HepG2 (cell line): ENCODE data around the gene ATG7. TPM values are rescaled to one million over a fixed set of nuclear protein-coding genes. Genes with fewer than 3 reads are reported as not detected.
A peak's percentile ranks its signal among the peaks of the same experiment; 100 is the strongest.

Experiments used
- CEBPB ChIP-seq: IDR thresholded peaks from 2 replicates; pipeline ENCODE4 v1.6.1; 2011; ENCODE audit warnings: low read depth, low read length, improper control_type of control experiment, borderline replicate concordance
- FOXM1 ChIP-seq: sonication (generic); formaldehyde crosslinking; IDR thresholded peaks from 2 replicates; pipeline ENCODE4 v1.5.0; 2020; ENCODE audit warnings: missing genetic modification reagents
- GABPB1 ChIP-seq: IDR thresholded peaks from 2 replicates; pipeline ENCODE4 v1.6.1; 2016; ENCODE audit warnings: mild to moderate bottlenecking, missing genetic modification reagents, moderate library complexity, missing compliant biosample characterization
- RAD51 ChIP-seq: fragments of 450-650 bp; IDR thresholded peaks from 2 replicates; pipeline ENCODE4 v1.6.1; 2016; ENCODE audit warnings: borderline replicate concordance
- SALL2 ChIP-seq: sonication (generic); formaldehyde crosslinking; IDR thresholded peaks from 2 replicates; pipeline ENCODE4 v1.8.1; 2023; ENCODE audit warnings: mild to moderate bottlenecking, missing genetic modification reagents, inconsistent platforms
- SIN3B ChIP-seq: fragments of 150-350 bp; IDR thresholded peaks from 2 replicates; pipeline ENCODE4 v1.6.1; 2014; ENCODE audit warnings: low read length
- SOX5 ChIP-seq: IDR thresholded peaks from 2 replicates; pipeline ENCODE4 v1.6.1; 2016; ENCODE audit warnings: borderline replicate concordance
- TBP ChIP-seq: sonication (generic); formaldehyde crosslinking; IDR thresholded peaks from 2 replicates; pipeline ENCODE4 v1.5.0; 2020; ENCODE audit warnings: missing genetic modification reagents
- ZBTB7B ChIP-seq: sonication (generic); formaldehyde crosslinking; IDR thresholded peaks from 2 replicates; pipeline ENCODE4 v1.4.0; 2020; ENCODE audit warnings: missing genetic modification reagents
- ZNF232 ChIP-seq: sonication (generic); formaldehyde crosslinking; IDR thresholded peaks from 2 replicates; pipeline ENCODE4 v1.4.0; 2020; ENCODE audit warnings: missing genetic modification reagents, borderline replicate concordance
- ZNF333 ChIP-seq: sonication (generic); formaldehyde crosslinking; IDR thresholded peaks from 2 replicates; pipeline ENCODE4 v1.4.0; 2020; ENCODE audit warnings: mild to moderate bottlenecking, missing genetic modification reagents, borderline replicate concordance
- ZNF343 ChIP-seq: sonication (generic); formaldehyde crosslinking; IDR thresholded peaks from 2 replicates; pipeline ENCODE4 v1.4.0; 2020; ENCODE audit warnings: mild to moderate bottlenecking, missing genetic modification reagents
- ZNF83 ChIP-seq: sonication (generic); formaldehyde crosslinking; IDR thresholded peaks from 2 replicates; pipeline ENCODE4 v1.4.0; 2020; ENCODE audit warnings: missing genetic modification reagents, mild to moderate bottlenecking, borderline replicate concordance
- ZSCAN22 ChIP-seq: sonication (generic); formaldehyde crosslinking; IDR thresholded peaks from 2 replicates; pipeline ENCODE4 v1.4.0; 2020; ENCODE audit warnings: mild to moderate bottlenecking, missing genetic modification reagents
- polyA plus RNA-seq, 8 experiments: library from polyadenylated mRNA; depleted of rRNA in 3 of 8; stranded (reverse) in 7 of 8; unstranded in 1 of 8; fragments of >200 nt; fragmentation: Illumina TruSeq in 4 of 8; extraction: Trizol in 4 of 8; gene quantifications; 2 replicates each; pipeline versions ENCODE4 v1.2.1 to v1.2.3, GENCODE V29; 2011 to 2016; ENCODE audit warnings: low read depth in 4 of 8, missing spikeins in 1 of 8, mixed read lengths in 1 of 8; ENCODE audit not compliant: insufficient read depth in 1 of 8
- total RNA-seq, 5 experiments: library from RNA; depleted of rRNA; stranded (reverse); fragments of >200 nt; fragmentation: Illumina TruSeq; extraction: Trizol; gene quantifications; 2 replicates each; pipeline ENCODE4 v1.2.3, GENCODE V29; 2016; ENCODE audit warnings: low read depth in 1 of 5
- TF ChIP-seq, protein P1 (sequence below): sonication (generic); formaldehyde crosslinking; IDR thresholded peaks from 2 replicates; pipeline ENCODE4 v1.9.0; 2022; ENCODE audit warnings: missing genetic modification reagents, mild to moderate bottlenecking, borderline replicate concordance
- TF ChIP-seq, protein P2 (sequence below): sonication (generic); formaldehyde crosslinking; IDR thresholded peaks from 2 replicates; pipeline ENCODE4 v1.4.0; 2020; ENCODE audit warnings: missing genetic modification reagents, borderline replicate concordance
- TF ChIP-seq, protein P3 (sequence below): sonication (generic); formaldehyde crosslinking; IDR thresholded peaks from 2 replicates; pipeline ENCODE4 v1.4.0; 2020; ENCODE audit warnings: mild to moderate bottlenecking, missing genetic modification reagents
- TF ChIP-seq, protein P4 (sequence below): sonication (generic); formaldehyde crosslinking; IDR thresholded peaks from 2 replicates; pipeline ENCODE4 v1.4.0; 2020; ENCODE audit warnings: mild to moderate bottlenecking, low read depth, missing genetic modification reagents

The ATG7 gene
- total and polyA plus RNA-seq, 2 of the 13 experiments (the other 11 are each of a cell fraction or from before 2014, with no cell fraction given): 7.8 to 22.1 TPM

DNA sequence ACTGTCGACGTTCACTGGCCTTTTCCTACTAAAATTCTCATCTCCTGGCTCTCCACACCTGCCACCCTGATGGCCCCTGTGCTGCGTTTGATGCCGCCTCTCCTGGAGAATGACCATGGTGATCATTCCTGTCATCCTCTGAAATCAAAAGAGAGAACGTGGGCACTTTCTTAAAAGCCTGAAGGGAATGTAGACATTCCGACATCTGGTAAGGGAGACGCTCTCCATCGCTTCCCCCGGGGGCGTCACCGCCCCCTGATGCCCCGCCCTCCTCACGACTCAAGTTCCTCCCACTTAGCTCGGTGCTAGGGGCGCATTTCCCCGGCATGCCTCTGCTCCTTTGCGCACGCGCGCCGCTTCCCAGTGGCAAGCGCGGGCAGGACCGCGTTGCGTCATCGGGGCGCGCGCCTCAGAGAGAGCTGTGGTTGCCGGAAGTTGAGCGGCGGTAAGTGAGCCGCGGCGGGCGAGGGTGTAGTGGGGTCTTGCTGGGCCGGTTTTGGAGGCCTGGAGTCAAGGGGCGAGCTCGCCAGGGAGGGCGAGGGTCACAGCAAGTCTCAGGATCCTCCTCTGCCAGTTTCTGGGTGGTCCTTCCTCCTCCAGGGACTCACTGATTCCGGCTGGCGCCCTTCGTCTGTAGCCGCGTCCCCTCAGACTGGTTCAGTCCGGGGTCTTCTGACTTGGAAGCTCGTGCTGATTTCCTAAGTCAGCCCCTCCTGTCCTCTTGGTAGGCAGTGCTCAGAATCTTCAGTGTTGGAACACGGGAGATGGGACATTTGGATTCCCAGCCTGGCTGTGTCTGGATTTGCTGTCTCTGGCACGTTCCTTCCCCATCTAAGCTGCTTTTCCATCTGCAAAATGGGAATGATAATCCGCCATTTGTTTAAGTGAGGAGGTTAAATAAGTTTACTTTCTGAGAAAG lies at the start of gene ATG7 (continued):
- TF ChIP-seq, protein P1, sequence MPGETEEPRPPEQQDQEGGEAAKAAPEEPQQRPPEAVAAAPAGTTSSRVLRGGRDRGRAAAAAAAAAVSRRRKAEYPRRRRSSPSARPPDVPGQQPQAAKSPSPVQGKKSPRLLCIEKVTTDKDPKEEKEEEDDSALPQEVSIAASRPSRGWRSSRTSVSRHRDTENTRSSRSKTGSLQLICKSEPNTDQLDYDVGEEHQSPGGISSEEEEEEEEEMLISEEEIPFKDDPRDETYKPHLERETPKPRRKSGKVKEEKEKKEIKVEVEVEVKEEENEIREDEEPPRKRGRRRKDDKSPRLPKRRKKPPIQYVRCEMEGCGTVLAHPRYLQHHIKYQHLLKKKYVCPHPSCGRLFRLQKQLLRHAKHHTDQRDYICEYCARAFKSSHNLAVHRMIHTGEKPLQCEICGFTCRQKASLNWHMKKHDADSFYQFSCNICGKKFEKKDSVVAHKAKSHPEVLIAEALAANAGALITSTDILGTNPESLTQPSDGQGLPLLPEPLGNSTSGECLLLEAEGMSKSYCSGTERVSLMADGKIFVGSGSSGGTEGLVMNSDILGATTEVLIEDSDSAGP (CRISPR knock-in tag): peak; percentile 90
- peak; percentile 99 for TF ChIP-seq CEBPB
- no peak for TF ChIP-seq ZNF333
- peak; percentile 89; the same call in 1 of the 2 replicates for TF ChIP-seq SALL2
- peak; percentile 97 for TF ChIP-seq GABPB1 (CRISPR knock-in tag)
- TF ChIP-seq, protein P2, sequence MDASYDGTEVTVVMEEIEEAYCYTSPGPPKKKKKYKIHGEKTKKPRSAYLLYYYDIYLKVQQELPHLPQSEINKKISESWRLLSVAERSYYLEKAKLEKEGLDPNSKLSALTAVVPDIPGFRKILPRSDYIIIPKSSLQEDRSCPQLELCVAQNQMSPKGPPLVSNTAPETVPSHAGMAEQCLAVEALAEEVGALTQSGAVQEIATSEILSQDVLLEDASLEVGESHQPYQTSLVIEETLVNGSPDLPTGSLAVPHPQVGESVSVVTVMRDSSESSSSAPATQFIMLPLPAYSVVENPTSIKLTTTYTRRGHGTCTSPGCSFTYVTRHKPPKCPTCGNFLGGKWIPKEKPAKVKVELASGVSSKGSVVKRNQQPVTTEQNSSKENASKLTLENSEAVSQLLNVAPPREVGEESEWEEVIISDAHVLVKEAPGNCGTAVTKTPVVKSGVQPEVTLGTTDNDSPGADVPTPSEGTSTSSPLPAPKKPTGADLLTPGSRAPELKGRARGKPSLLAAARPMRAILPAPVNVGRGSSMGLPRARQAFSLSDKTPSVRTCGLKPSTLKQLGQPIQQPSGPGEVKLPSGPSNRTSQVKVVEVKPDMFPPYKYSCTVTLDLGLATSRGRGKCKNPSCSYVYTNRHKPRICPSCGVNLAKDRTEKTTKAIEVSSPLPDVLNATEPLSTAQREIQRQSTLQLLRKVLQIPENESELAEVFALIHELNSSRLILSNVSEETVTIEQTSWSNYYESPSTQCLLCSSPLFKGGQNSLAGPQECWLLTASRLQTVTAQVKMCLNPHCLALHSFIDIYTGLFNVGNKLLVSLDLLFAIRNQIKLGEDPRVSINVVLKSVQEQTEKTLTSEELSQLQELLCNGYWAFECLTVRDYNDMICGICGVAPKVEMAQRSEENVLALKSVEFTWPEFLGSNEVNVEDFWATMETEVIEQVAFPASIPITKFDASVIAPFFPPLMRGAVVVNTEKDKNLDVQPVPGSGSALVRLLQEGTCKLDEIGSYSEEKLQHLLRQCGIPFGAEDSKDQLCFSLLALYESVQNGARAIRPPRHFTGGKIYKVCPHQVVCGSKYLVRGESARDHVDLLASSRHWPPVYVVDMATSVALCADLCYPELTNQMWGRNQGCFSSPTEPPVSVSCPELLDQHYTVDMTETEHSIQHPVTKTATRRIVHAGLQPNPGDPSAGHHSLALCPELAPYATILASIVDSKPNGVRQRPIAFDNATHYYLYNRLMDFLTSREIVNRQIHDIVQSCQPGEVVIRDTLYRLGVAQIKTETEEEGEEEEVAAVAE (CRISPR knock-in tag): no peak; the same call in 1 of the 2 replicates
- TF ChIP-seq, protein P3, sequence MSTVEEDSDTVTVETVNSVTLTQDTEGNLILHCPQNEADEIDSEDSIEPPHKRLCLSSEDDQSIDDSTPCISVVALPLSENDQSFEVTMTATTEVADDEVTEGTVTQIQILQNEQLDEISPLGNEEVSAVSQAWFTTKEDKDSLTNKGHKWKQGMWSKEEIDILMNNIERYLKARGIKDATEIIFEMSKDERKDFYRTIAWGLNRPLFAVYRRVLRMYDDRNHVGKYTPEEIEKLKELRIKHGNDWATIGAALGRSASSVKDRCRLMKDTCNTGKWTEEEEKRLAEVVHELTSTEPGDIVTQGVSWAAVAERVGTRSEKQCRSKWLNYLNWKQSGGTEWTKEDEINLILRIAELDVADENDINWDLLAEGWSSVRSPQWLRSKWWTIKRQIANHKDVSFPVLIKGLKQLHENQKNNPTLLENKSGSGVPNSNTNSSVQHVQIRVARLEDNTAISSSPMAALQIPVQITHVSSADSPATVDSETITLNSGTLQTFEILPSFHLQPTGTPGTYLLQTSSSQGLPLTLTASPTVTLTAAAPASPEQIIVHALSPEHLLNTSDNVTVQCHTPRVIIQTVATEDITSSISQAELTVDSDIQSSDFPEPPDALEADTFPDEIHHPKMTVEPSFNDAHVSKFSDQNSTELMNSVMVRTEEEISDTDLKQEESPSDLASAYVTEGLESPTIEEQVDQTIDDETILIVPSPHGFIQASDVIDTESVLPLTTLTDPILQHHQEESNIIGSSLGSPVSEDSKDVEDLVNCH (CRISPR knock-in tag): no peak
- TF ChIP-seq ZNF83 (CRISPR knock-in tag): peak; percentile 80; the same call in 1 of the 2 replicates
- peak; percentile 79; the same call in 1 of the 2 replicates for TF ChIP-seq ZNF232
- 0 out of 2 replicates have a peak, but pooled peaks have one; percentile 50 for TF ChIP-seq SOX5 (CRISPR knock-in tag)
- peak; percentile 99 for TF ChIP-seq ZNF343 (CRISPR knock-in tag)
- TF ChIP-seq, protein P4, sequence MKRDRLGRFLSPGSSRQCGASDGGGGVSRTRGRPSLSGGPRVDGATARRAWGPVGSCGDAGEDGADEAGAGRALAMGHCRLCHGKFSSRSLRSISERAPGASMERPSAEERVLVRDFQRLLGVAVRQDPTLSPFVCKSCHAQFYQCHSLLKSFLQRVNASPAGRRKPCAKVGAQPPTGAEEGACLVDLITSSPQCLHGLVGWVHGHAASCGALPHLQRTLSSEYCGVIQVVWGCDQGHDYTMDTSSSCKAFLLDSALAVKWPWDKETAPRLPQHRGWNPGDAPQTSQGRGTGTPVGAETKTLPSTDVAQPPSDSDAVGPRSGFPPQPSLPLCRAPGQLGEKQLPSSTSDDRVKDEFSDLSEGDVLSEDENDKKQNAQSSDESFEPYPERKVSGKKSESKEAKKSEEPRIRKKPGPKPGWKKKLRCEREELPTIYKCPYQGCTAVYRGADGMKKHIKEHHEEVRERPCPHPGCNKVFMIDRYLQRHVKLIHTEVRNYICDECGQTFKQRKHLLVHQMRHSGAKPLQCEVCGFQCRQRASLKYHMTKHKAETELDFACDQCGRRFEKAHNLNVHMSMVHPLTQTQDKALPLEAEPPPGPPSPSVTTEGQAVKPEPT: no peak
- TF ChIP-seq ZSCAN22 (CRISPR knock-in tag): no peak
- no peak for TF ChIP-seq FOXM1 (CRISPR knock-in tag)
- TF ChIP-seq TBP (CRISPR knock-in tag): 0 out of 2 replicates have a peak, but pooled peaks have one; percentile 20
- TF ChIP-seq ZBTB7B (CRISPR knock-in tag): peak; percentile 60; the same call in 1 of the 2 replicates
- peak; percentile 64; the same call in 1 of the 2 replicates for TF ChIP-seq SIN3B
- no peak for TF ChIP-seq RAD51
